HG03520 (cell line): ENCODE results near the gene BRD3OS.
"Not testable (repeated sequence)": the region's sequence is repeated elsewhere in the genome, so short reads cannot be mapped to it uniquely, and the experiment has no call there.

Source experiments
- ATAC-seq: cut with Tn5 transposase; IDR thresholded peaks from one replicate; pipeline ENCODE4 v1.9.1; 2021; ENCODE audit warnings: mild to moderate bottlenecking, moderate library complexity; ENCODE audit not compliant: unreplicated experiment

The BRD3OS gene

DNA sequence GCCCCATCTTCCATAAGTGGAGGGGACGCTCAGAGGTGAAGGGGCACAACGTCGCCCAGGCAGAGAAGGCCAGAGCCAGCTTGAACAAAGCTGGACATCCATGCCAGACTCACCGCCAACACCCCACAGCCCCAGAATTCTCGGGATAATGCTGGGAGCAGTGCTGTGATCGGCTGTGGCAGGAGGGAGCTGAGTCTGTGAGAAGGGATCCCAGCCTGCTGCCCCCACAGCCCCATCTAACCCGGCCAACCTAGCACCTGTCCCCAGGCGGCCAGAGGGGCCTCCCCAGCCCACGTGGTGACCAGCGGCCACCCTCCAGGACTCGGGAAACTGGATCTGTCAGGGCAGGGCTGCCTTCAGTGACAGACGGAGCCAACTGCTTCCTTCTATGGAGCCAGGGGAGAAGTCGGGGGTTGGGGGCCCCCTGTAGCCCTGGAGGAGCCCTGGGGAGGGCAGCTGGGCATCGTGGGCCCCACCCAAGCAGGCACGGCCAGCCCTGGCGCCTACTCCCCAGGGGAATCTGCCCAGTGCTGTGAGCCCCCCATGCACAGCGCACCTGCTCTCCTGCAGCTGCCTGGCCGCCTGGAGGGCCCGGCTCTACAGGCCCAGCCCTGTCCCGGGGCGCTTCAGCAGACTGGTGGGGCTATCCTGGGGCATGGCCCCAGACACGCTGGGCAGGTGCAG lies 36.5 kb downstream of the BRD3OS start:
- no peak for ATAC-seq

- no peak for ATAC-seq
Measured at GRCh38 chr9:134062461-134063087, 37.3 kb downstream of the BRD3OS start.

GRCh38 chr9:134063088-134063570 lies 37.8 kb downstream of the BRD3OS start:
- ATAC-seq: no peak

GRCh38 chr9:134063571-134064450 lies 38.5 kb downstream of the BRD3OS start:
- no peak for ATAC-seq

GRCh38 chr9:134064711-134065110 lies 39.4 kb downstream of the BRD3OS start:
- ATAC-seq: no peak

DNA sequence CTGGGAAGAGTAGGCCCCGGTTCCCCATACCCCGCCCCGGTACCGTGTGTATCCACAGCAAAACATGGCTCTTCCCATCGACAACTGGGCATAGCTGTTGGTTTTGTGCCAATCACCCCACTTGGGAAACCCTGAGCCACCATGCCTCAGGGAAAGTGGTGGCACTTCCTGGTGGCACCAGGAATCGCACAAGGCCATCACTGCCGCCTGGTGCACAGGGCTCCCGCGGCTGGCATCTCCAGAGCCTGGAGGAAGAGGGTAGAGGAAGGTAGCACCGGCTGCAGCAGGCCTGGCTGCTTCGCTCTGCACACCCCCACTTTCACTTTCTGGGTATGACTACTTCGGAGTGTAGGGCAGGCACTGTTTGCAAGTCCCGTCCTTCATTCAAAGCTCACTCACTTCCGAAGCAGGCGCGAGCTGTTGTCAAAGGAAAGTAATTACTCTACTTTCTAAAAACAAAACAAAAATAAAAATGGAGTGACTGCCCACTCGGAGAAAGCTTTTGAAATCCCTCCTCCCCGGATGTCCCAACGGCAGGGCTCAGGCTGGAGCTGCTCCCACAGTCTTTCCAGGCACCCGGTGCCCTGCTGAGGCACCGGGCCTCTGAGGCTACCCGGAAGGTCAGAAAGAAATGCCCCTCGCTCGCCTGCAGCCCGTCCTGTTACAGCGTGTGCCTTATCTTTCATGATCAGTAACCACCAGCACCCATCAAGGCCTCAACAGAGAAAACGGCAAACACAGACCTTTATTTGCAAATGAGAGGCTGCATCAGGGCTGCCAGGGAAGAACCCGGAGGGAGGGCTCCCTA lies 40.5 kb downstream of the BRD3OS start:
- no peak for ATAC-seq

GRCh38 chr9:134066526-134066912 lies 41.2 kb downstream of the BRD3OS start:
- ATAC-seq: no peak

GRCh38 chr9:134066913-134067851 lies 41.9 kb downstream of the BRD3OS start:
- ATAC-seq: peak; percentile 23

GRCh38 chr9:134067904-134068743 lies 42.8 kb downstream of the BRD3OS start, which contains the start of gene BRD3:
TSS of gene BRD3 (minus strand) at chr9:134068026. CDS start at chr9:134053477, 14,549 bp downstream.
- ATAC-seq: peak; percentile 81

- no peak for ATAC-seq
Measured at GRCh38 chr9:134068744-134069479, 43.6 kb downstream of the BRD3OS start.

DNA sequence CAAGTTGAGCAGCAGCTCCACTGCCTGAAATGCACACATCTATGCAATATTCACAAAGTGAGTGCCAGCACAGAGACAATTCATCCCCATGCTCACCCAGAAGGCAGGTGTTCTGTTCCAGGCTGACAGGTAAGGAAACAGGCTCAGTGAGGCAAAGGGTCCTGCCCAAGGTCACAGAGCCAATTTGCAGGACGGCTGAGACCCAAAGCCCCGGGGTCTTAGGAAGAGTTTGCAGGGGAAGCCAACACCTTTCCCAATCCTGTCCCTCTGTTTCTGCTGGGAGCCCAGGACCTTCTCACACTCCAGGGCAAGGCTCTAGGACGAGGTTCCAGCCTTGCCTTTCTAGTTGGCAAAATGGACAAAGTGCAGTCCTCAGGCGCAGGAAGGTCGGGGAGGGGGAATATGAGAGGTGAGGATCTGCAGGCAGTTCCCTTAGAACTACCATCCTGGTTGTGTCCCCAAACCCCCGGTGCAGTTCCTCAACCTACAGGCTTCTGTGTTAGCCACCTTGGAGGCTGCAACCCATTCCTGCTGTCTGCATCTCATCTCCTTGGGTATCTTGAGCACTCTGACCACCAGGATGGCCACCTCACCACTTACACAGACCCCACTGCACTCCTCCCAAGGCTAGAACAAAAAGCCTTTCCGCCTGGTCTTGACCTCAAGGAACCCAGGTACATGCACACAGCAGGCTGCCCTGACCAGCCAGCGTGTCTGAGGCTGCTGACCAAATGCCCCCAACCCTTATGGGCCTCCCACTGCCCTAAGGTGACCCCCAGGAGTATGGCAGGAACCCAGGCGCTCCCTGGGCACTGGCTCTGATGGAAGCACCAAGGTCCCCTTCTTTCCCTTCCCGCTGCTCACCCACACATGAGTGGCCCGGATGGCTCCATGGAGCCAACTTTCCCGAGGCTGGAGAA lies 44.5 kb downstream of the BRD3OS start:
- ATAC-seq: no peak

DNA sequence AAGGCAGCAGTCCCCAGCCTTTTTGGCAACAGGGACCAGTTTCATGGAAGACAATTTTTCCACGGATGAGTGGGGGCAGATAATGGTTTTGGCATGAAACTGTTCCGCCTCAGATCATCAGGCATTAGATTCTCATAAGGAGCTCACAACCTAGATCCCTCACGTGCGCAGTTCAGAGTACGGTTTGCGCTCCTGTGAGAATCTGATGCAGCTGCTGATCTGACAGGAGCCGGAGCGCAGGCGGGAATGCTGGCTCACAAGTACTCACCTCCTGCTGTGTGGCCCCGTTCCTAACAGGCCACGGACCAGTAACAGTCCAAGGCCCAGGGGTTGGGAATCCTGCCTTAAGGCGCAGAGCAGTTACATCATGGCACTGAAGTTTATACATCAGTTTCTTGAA lies 45.9 kb downstream of the BRD3OS start:
- no peak for ATAC-seq

GRCh38 chr9:134072683-134073082 lies 47.4 kb downstream of the BRD3OS start:
- not testable (repeated sequence) for ATAC-seq

DNA sequence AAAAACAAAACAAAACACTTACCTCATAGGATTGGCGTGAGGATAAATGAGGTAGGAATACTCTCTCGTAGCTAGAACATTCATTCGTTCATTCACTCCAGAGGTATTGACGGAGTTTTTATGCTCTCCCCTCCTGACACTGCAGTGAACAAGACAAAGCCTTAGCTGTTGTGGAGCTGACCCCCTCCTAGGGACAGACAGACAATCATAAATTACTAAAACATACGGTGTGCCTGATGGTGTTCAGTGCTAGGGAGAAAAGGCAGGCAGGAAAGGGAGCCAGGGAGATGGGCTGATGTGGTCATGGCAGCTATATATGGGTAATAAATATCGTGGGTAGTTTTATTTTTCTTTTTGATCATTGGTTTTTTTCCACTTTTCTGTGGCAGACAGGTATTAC lies 48.2 kb downstream of the BRD3OS start:
- ATAC-seq: no peak

GRCh38 chr9:134075689-134076088 lies 50.4 kb downstream of the BRD3OS start:
- not testable (repeated sequence) for ATAC-seq

GRCh38 chr9:134076644-134077043 lies 51.4 kb downstream of the BRD3OS start:
- no peak for ATAC-seq
